MCF 10A (cell line): ENCODE results near the gene FOXP2. TPM values are rescaled to one million over a fixed set of nuclear protein-coding genes. Genes with fewer than 3 reads are reported as not detected.

Experiments used
- BruUV-seq: library from RNA; stranded (reverse); fragments of 400-500 nt; replicated peaks from 2 replicates; lab custom pipeline; 2021; lab: Mats Ljungman, UMichigan
- CTCF ChIA-PET: fragments of 300-600 bp; sonication (Branson Sonifier 250); formaldehyde crosslinking; extraction: SDS; loops from one replicate; lab custom pipeline; 2021; ENCODE audit warnings: antibody characterized with exemption, inconsistent platforms; lab: Yijun Ruan, JAX
- POLR2A ChIA-PET: fragments of 300-600, 350-650 bp; sonication (Branson Sonifier 250); formaldehyde crosslinking; extraction: SDS; loops from one replicate; lab custom pipeline; 2020; ENCODE audit warnings: antibody characterized with exemption, inconsistent platforms; lab: Yijun Ruan, JAX
- DNase-seq: peaks from one replicate; pipeline ENCODE4 v3.0.0-alpha.2; 2018; ENCODE audit not compliant: unreplicated experiment
- H3K27ac Mint-ChIP-seq: one replicate; pipeline ENCODE4 v1.8.0; 2022; ENCODE audit warnings: mild to moderate bottlenecking, low read depth, mixed read lengths; ENCODE audit not compliant: unreplicated experiment
- H3K27me3 Mint-ChIP-seq: one replicate; pipeline ENCODE4 v1.8.0; 2022; ENCODE audit warnings: mixed read lengths; ENCODE audit not compliant: insufficient read depth, unreplicated experiment
- H3K36me3 Mint-ChIP-seq: one replicate; pipeline ENCODE4 v1.8.0; 2022; ENCODE audit warnings: mild to moderate bottlenecking, moderate library complexity, mixed read lengths; ENCODE audit not compliant: insufficient read depth, unreplicated experiment
- H3K4me1 Mint-ChIP-seq: one replicate; pipeline ENCODE4 v1.8.0; 2022; ENCODE audit warnings: mixed read lengths; ENCODE audit not compliant: insufficient read depth, unreplicated experiment
- H3K4me3 Mint-ChIP-seq: one replicate; pipeline ENCODE4 v1.8.0; 2022; ENCODE audit warnings: mild to moderate bottlenecking, moderate library complexity, mixed read lengths; ENCODE audit not compliant: unreplicated experiment
- H3K9me3 Mint-ChIP-seq: one replicate; pipeline ENCODE4 v1.8.0; 2022; ENCODE audit warnings: mixed read lengths; ENCODE audit not compliant: unreplicated experiment
- CTCF ChIP-seq: fragments of 200-600 bp; IDR thresholded peaks from one replicate; pipeline ENCODE4 v1.8.0; 2022; ENCODE audit warnings: antibody characterized with exemption, mild to moderate bottlenecking; ENCODE audit not compliant: unreplicated experiment
- intact Hi-C: fragments of 100-400 bp; cut with micrococcal nuclease; formaldehyde crosslinking; loops from 2 replicates; pipeline ENCODE4 v1.14.1; 2022
- total RNA-seq: library from RNA; stranded (reverse); gene quantifications from 2 replicates; pipeline ENCODE4 v1.2.3, GENCODE V29; 2022

The FOXP2 gene
- total RNA-seq, 1 experiment from 2014 or later, result not detected

GRCh38 chr7:114631249-114631822 lies 216.7 kb downstream of the FOXP2 start:
- POLR2A ChIA-PET, result no interaction called here
- Mint-ChIP-seq H3K4me3 (no peak overlapping the region), H3K27ac (no peak overlapping the region), H3K4me1 (no peaks in the 10 kb centered on the region), H3K27me3 (peaks cover 59% of the 10 kb centered on the region), H3K9me3 (no peaks in the 10 kb centered on the region), H3K36me3 (no peaks in the 10 kb centered on the region)
- no peak for DNase-seq
- BruUV-seq, result no TSS peak
- no peak for TF ChIP-seq CTCF
- CTCF ChIA-PET, result no interaction called here
- intact Hi-C loops, result no loop called here

GRCh38 chr7:114639451-114639850 lies 224.8 kb downstream of the FOXP2 start:
- DNase-seq, result no peak
- no TSS peak for BruUV-seq
- Mint-ChIP-seq H3K4me1 (no peaks in the 10 kb centered on the region), H3K36me3 (no peaks in the 10 kb centered on the region), H3K4me3 (no peak overlapping the region), H3K9me3 (no peaks in the 10 kb centered on the region), H3K27me3 (peaks cover 45% of the 10 kb centered on the region), H3K27ac (no peak overlapping the region)
- intact Hi-C loops, result no loop called here
- no peak for TF ChIP-seq CTCF
- ChIA-PET POLR2A (no interaction called here), CTCF (no interaction called here)

GRCh38 chr7:114644455-114644854 lies 229.8 kb downstream of the FOXP2 start:
- no peak overlapping the region for H3K4me3 Mint-ChIP-seq
- DNase-seq, result no peak
- H3K27me3 Mint-ChIP-seq, result peaks cover 60% of the 10 kb centered on the region
- ChIA-PET CTCF (no interaction called here), POLR2A (no interaction called here)
- no peaks in the 10 kb centered on the region for H3K4me1 Mint-ChIP-seq
- H3K27ac Mint-ChIP-seq, result no peak overlapping the region
- no peaks in the 10 kb centered on the region for H3K9me3 Mint-ChIP-seq
- intact Hi-C loops, result no loop called here
- no TSS peak for BruUV-seq
- TF ChIP-seq CTCF, result no peak
- H3K36me3 Mint-ChIP-seq, result no peaks in the 10 kb centered on the region

- Mint-ChIP-seq H3K27me3 (peaks cover 60% of the 10 kb centered on the region), H3K9me3 (no peaks in the 10 kb centered on the region), H3K27ac (no peak overlapping the region), H3K4me1 (no peaks in the 10 kb centered on the region), H3K4me3 (no peak overlapping the region), H3K36me3 (no peaks in the 10 kb centered on the region)
- TF ChIP-seq CTCF, result no peak
- CTCF ChIA-PET, result no interaction called here
- BruUV-seq, result no TSS peak
- intact Hi-C loops, result no loop called here
- POLR2A ChIA-PET, result no interaction called here
- DNase-seq, result no peak
Measured at GRCh38 chr7:114645451-114645850, 230.8 kb downstream of the FOXP2 start.
